ENCODE measurements around the gene GTF3C2. TPM values are rescaled to one million over a fixed set of nuclear protein-coding genes. Genes with fewer than 3 reads are reported as not detected.

Gene GTF3C2
- total and polyA plus RNA-seq, 9 of the 15 experiments (the other 6 are each of a cell fraction or from before 2014, with no cell fraction given): 35.5 to 96.8 (median 53.0) TPM

DNA sequence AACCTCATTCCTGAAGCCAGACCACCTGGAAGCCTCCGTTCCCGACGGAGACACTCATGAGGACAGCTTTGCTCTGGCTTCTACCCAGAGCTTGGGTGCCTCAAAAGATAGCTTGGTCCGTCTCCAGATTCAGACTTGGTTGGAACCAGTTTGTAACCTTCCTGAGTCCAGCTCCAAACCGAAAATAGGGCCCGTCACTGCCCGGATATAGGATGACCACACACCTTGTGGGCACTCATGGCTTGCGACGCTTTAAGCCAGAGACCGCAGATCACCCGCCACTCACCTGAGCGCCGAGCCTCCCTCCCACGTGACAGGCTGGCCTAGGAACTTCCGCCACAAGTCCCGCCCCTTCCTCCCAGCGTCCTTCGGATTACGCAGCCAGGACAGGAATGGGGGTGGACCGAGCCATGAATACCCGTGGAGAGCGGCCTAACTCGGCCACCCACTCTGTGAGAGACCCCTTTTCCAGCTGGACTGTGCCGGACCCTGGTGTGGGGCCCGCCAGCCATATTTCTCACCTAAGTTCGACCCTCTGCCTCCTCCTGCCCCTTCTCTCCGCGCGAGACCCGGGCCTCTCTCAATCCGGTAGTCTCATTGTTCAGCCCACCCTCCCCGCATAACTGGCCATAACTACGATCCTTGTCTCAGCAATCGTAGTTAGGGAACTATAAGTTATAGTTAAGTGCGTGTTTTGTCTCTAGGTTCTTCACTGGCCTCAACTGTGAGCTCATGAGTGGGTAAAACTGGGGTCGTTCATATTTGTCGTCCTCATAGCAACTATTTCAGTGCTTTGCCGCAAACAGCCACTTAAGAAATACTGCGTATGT is 33.6 kb downstream of the GTF3C2 start, which contains the start of gene MPV17 (continued):
- TF ChIP-seq HNRNPL (IDR thresholded peaks at IDR 0.05; ENCODE audit: low read depth, low read length) (no peak), MAX (CRISPR knock-in tag; IDR thresholded peaks at IDR 0.05) (peak; percentile 78), PTRF (tag; IDR thresholded peaks at IDR 0.05) (no peak), ZFP1 (CRISPR knock-in tag; IDR thresholded peaks at IDR 0.05) (no peak), DACH1 (IDR thresholded peaks at IDR 0.05; ENCODE audit: partially characterized antibody) (peak; percentile 2), GATAD2B (IDR thresholded peaks at IDR 0.05; ENCODE audit: borderline replicate concordance) (no peak), SREBF2 (CRISPR knock-in tag; IDR thresholded peaks at IDR 0.05) (no peak), HDAC6 (IDR thresholded peaks at IDR 0.05; ENCODE audit: low read depth, low read length) (no peak), SP2 (IDR thresholded peaks at IDR 0.05; ENCODE audit: extremely low read depth, low read depth, low read length, poor library complexity, severe bottlenecking) (peak; percentile 20), OTX1 (CRISPR knock-in tag; IDR thresholded peaks at IDR 0.05) (peak; percentile 71; the same call in 1 of the 2 replicates), NONO (IDR thresholded peaks at IDR 0.05; ENCODE audit: low read depth in 2 of 2, low read length in 1 of 2) (0 out of 4 replicates have a peak, but pooled peaks of 1 of the 2 experiments have one; percentile 40), ZNF561 (CRISPR knock-in tag; conservative IDR thresholded peaks at IDR 0.05) (0 out of 2 replicates have a peak, but pooled peaks have one; percentile 49), TAF7 (tag; IDR thresholded peaks at IDR 0.05) (peak; percentile 47; the same call in 1 of the 2 replicates), EP400 (IDR thresholded peaks at IDR 0.05) (peak; percentile 91), CCNT2 (IDR thresholded peaks at IDR 0.05; ENCODE audit: borderline replicate concordance, extremely low read depth, insufficient read length, low read depth, low read length) (peak; percentile 40), E2F3 (CRISPR knock-in tag; IDR thresholded peaks at IDR 0.05) (peak; percentile 27; the same call in 1 of the 2 replicates), NR2C2 (CRISPR knock-in tag; IDR thresholded peaks at IDR 0.05) (no peak), NR2C2 (tag; IDR thresholded peaks at IDR 0.05) (peak; percentile 30; the same call in 1 of the 2 replicates)
- TF ChIP-seq, protein P1, sequence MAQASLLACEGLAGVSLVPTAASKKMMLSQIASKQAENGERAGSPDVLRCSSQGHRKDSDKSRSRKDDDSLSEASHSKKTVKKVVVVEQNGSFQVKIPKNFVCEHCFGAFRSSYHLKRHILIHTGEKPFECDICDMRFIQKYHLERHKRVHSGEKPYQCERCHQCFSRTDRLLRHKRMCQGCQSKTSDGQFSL (CRISPR knock-in tag; IDR thresholded peaks at IDR 0.05): peak; percentile 83; the same call in 1 of the 2 replicates
- TF ChIP-seq, protein P1 (tag; IDR thresholded peaks at IDR 0.05): 0 out of 4 replicates have a peak, but pooled peaks of 1 of the 2 experiments have one; percentile 47
- TF ChIP-seq, protein P2, sequence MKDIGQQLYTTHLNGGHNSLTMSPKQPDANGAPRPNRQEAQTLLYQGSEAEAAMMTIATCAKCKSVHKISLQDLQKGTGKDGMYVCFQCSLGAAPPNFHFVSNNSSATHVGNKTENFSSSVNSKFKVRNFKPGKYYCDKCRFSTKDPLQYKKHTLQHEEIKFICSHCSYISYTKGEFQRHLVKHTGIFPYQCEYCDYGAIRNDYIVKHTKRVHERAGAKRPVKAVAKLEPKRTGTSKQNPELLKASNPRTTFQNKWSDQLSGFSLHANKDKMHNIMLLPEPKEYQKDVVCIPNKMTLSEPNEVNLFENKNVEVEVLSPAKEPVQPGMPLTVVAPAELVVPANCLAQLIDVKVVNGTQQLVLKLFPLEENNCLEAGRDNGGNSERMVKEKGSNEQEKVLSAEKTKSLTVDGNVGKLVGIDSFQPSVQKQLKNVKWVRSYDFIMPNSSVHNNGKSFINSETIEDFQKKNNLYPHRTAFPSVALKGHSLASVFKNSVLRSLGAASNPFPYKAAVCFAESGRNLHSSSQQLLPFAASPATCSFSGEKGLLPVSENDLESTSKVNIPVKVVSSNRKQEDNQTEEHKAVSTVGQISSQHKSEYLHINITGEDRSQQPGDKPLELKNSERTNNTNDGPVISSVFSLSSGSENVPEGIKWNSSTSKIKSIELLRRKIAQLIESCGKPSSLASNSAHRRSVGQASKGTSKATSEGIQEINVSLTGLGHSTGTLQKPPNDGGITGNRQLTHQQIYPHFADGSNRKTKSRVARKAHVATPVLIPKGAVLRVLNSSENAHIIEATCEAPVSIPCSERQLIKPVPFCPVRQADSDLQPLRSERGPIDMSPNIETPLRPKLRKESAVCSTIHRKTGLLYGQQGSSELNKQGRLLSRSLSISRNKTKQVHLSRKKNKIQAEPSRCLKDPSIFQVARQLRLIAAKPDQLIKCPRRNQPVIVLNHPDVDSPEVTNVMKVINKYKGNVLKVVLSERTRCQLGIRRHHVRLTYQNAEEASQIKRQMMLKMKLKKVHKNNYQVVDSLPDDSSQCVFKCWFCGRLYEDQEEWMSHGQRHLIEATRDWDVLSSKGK (CRISPR knock-in tag; IDR thresholded peaks at IDR 0.05): 0 out of 2 replicates have a peak, but pooled peaks have one; percentile 72
- TF ChIP-seq, protein P3, sequence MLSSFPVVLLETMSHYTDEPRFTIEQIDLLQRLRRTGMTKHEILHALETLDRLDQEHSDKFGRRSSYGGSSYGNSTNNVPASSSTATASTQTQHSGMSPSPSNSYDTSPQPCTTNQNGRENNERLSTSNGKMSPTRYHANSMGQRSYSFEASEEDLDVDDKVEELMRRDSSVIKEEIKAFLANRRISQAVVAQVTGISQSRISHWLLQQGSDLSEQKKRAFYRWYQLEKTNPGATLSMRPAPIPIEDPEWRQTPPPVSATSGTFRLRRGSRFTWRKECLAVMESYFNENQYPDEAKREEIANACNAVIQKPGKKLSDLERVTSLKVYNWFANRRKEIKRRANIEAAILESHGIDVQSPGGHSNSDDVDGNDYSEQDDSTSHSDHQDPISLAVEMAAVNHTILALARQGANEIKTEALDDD (IDR thresholded peaks at IDR 0.05): peak; percentile 83
